HepG2 (cell line): ENCODE results near the gene CCDC116. TPM values are rescaled to one million over a fixed set of nuclear protein-coding genes. Genes with fewer than 3 reads are reported as not detected.

Source experiments
- ELF3 ChIP-seq: IDR thresholded peaks from 2 replicates; pipeline ENCODE4 v1.6.1; 2016; ENCODE audit warnings: missing genetic modification reagents, missing compliant biosample characterization
- FOXA3 ChIP-seq: IDR thresholded peaks from 2 replicates; pipeline ENCODE4 v1.6.1; 2016; ENCODE audit warnings: missing genetic modification reagents, missing compliant biosample characterization
- HES4 ChIP-seq: sonication (generic); formaldehyde crosslinking; IDR thresholded peaks from 2 replicates; pipeline ENCODE4 v1.9.0; 2021; ENCODE audit warnings: mild to moderate bottlenecking, missing genetic modification reagents, borderline replicate concordance
- HIVEP1 ChIP-seq: sonication (generic); formaldehyde crosslinking; IDR thresholded peaks from 2 replicates; pipeline ENCODE4 v1.4.0; 2020; ENCODE audit warnings: mild to moderate bottlenecking, missing genetic modification reagents
- HMG20B ChIP-seq: conservative IDR thresholded peaks from 2 replicates; pipeline ENCODE4 v1.6.1; 2016; ENCODE audit warnings: missing genetic modification reagents, missing compliant biosample characterization
- KDM1A ChIP-seq: IDR thresholded peaks from 2 replicates; pipeline ENCODE4 v1.6.1; 2016; ENCODE audit warnings: missing compliant biosample characterization
- KDM2A ChIP-seq: sonication (generic); formaldehyde crosslinking; IDR thresholded peaks from 2 replicates; pipeline ENCODE4 v1.4.0; 2020; ENCODE audit warnings: low read depth, missing genetic modification reagents, borderline replicate concordance
- NAIF1 ChIP-seq: sonication (generic); formaldehyde crosslinking; IDR thresholded peaks from 2 replicates; pipeline ENCODE4 v1.5.0; 2020; ENCODE audit warnings: mild to moderate bottlenecking, missing genetic modification reagents, borderline replicate concordance
- NR1H2 ChIP-seq: sonication (generic); formaldehyde crosslinking; IDR thresholded peaks from 2 replicates; pipeline ENCODE4 v1.8.1; 2022; ENCODE audit warnings: low read depth, missing genetic modification reagents, borderline replicate concordance
- POLR2A ChIP-seq, 2 experiments: IDR thresholded peaks; 2 replicates each; pipeline ENCODE4 v1.6.1; 2011; ENCODE audit warnings: low read depth in 2 of 2, low read length in 2 of 2, mild to moderate bottlenecking in 1 of 2, moderate library complexity in 1 of 2; ENCODE audit not compliant: insufficient read depth in 1 of 2
- POLR2AphosphoS2 ChIP-seq: IDR thresholded peaks from 2 replicates; pipeline ENCODE4 v1.6.1; 2011; ENCODE audit warnings: low read depth, low read length, improper control_type of control experiment
- ZNF180 ChIP-seq: sonication (generic); formaldehyde crosslinking; IDR thresholded peaks from 2 replicates; pipeline ENCODE4 v1.4.0; 2020; ENCODE audit warnings: low read depth, missing genetic modification reagents, borderline replicate concordance
- ZNF354B ChIP-seq: sonication (generic); formaldehyde crosslinking; IDR thresholded peaks from 2 replicates; pipeline ENCODE4 v1.8.0; 2022; ENCODE audit warnings: mild to moderate bottlenecking, missing genetic modification reagents
- ZNF614 ChIP-seq: IDR thresholded peaks from 2 replicates; pipeline ENCODE4 v1.6.1; 2018; ENCODE audit warnings: missing biosample characterization, missing genetic modification reagents, inconsistent platforms, borderline replicate concordance
- ZNF761 ChIP-seq: sonication (generic); formaldehyde crosslinking; conservative IDR thresholded peaks from 2 replicates; pipeline ENCODE4 v1.4.0; 2020; ENCODE audit warnings: mild to moderate bottlenecking, missing genetic modification reagents
- ZNF768 ChIP-seq: sonication (generic); formaldehyde crosslinking; IDR thresholded peaks from 2 replicates; pipeline ENCODE4 v1.4.0; 2020; ENCODE audit warnings: missing genetic modification reagents
- ZNF879 ChIP-seq: sonication (generic); formaldehyde crosslinking; IDR thresholded peaks from 2 replicates; pipeline ENCODE4 v1.8.1; 2023; ENCODE audit warnings: missing genetic modification reagents
- ZNF891 ChIP-seq: sonication (generic); formaldehyde crosslinking; IDR thresholded peaks from 2 replicates; pipeline ENCODE4 v1.5.0; 2020; ENCODE audit warnings: mild to moderate bottlenecking, missing genetic modification reagents
- ZSCAN20 ChIP-seq: sonication (generic); formaldehyde crosslinking; IDR thresholded peaks from 2 replicates; pipeline ENCODE4 v1.4.0; 2020; ENCODE audit warnings: missing genetic modification reagents, mild to moderate bottlenecking, borderline replicate concordance
- ZSCAN31 ChIP-seq: sonication (generic); formaldehyde crosslinking; IDR thresholded peaks from 2 replicates; pipeline ENCODE4 v1.5.0; 2020; ENCODE audit warnings: low read depth, mild to moderate bottlenecking, missing genetic modification reagents
- polyA plus RNA-seq, 8 experiments: library from polyadenylated mRNA; depleted of rRNA in 3 of 8; stranded (reverse) in 7 of 8; unstranded in 1 of 8; fragments of >200 nt; fragmentation: Illumina TruSeq in 4 of 8; extraction: Trizol in 4 of 8; gene quantifications; 2 replicates each; pipeline versions ENCODE4 v1.2.1 to v1.2.3, GENCODE V29; 2011 to 2016; ENCODE audit warnings: low read depth in 4 of 8, missing spikeins in 1 of 8, mixed read lengths in 1 of 8; ENCODE audit not compliant: insufficient read depth in 1 of 8
- total RNA-seq, 5 experiments: library from RNA; depleted of rRNA; stranded (reverse); fragments of >200 nt; fragmentation: Illumina TruSeq; extraction: Trizol; gene quantifications; 2 replicates each; pipeline ENCODE4 v1.2.3, GENCODE V29; 2016; ENCODE audit warnings: low read depth in 1 of 5
- TF ChIP-seq, protein P1 (sequence below): sonication (generic); formaldehyde crosslinking; IDR thresholded peaks from 2 replicates; pipeline ENCODE4 v1.5.0; 2020; ENCODE audit warnings: missing genetic modification reagents, mild to moderate bottlenecking, borderline replicate concordance
- TF ChIP-seq, protein P2 (sequence below): sonication (generic); formaldehyde crosslinking; IDR thresholded peaks from 2 replicates; pipeline ENCODE4 v1.9.0; 2021; ENCODE audit warnings: mild to moderate bottlenecking, missing genetic modification reagents
- TF ChIP-seq, protein P3 (sequence below): sonication (generic); formaldehyde crosslinking; IDR thresholded peaks from 2 replicates; pipeline ENCODE4 v1.4.0; 2020; ENCODE audit warnings: missing genetic modification reagents

The CCDC116 gene
- total and polyA plus RNA-seq, 2 of the 13 experiments (the other 11 are each of a cell fraction or from before 2014, with no cell fraction given), result 0.15 to 0.33 TPM

DNA sequence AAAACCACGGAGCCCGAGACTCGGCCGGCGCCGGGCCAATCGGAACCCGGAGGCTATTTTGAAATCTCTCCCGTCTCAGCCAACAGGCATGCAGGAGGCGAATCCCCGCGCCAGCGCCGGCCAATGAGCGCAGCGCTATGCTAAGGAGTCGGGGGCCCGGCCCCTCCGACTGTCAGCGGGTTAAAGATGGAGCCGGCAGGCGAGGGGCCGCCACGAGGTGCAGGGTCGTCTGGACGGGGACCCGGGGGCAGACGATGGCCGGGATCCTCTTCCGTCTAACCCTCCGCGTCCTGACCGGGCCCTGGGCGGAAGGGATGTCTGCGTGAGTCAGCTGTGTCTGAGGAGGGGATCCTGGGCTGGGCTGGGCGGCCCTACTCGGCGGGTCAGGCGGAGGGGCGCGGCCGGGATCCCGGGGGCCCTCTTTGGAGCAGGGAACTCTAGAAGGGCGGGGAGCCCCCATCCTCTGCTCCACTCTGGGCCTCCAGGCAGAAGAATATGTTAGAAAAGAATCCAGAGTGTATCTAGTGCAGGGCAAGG is 19.5 kb downstream of the CCDC116 start (continued):
- peak; percentile 47; the same call in 1 of the 2 replicates for TF ChIP-seq NAIF1
- TF ChIP-seq, protein P1, sequence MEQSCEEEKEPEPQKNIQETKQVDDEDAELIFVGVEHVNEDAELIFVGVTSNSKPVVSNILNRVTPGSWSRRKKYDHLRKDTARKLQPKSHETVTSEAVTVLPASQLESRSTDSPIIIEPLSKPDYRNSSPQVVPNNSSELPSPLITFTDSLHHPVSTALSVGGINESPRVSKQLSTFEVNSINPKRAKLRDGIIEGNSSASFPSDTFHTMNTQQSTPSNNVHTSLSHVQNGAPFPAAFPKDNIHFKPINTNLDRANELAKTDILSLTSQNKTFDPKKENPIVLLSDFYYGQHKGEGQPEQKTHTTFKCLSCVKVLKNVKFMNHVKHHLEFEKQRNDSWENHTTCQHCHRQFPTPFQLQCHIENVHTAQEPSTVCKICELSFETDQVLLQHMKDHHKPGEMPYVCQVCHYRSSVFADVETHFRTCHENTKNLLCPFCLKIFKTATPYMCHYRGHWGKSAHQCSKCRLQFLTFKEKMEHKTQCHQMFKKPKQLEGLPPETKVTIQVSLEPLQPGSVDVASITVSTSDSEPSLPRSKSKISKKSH, result peak; percentile 36; the same call in 1 of the 2 replicates
- TF ChIP-seq POLR2AphosphoS2, result no peak
- TF ChIP-seq, protein P2, sequence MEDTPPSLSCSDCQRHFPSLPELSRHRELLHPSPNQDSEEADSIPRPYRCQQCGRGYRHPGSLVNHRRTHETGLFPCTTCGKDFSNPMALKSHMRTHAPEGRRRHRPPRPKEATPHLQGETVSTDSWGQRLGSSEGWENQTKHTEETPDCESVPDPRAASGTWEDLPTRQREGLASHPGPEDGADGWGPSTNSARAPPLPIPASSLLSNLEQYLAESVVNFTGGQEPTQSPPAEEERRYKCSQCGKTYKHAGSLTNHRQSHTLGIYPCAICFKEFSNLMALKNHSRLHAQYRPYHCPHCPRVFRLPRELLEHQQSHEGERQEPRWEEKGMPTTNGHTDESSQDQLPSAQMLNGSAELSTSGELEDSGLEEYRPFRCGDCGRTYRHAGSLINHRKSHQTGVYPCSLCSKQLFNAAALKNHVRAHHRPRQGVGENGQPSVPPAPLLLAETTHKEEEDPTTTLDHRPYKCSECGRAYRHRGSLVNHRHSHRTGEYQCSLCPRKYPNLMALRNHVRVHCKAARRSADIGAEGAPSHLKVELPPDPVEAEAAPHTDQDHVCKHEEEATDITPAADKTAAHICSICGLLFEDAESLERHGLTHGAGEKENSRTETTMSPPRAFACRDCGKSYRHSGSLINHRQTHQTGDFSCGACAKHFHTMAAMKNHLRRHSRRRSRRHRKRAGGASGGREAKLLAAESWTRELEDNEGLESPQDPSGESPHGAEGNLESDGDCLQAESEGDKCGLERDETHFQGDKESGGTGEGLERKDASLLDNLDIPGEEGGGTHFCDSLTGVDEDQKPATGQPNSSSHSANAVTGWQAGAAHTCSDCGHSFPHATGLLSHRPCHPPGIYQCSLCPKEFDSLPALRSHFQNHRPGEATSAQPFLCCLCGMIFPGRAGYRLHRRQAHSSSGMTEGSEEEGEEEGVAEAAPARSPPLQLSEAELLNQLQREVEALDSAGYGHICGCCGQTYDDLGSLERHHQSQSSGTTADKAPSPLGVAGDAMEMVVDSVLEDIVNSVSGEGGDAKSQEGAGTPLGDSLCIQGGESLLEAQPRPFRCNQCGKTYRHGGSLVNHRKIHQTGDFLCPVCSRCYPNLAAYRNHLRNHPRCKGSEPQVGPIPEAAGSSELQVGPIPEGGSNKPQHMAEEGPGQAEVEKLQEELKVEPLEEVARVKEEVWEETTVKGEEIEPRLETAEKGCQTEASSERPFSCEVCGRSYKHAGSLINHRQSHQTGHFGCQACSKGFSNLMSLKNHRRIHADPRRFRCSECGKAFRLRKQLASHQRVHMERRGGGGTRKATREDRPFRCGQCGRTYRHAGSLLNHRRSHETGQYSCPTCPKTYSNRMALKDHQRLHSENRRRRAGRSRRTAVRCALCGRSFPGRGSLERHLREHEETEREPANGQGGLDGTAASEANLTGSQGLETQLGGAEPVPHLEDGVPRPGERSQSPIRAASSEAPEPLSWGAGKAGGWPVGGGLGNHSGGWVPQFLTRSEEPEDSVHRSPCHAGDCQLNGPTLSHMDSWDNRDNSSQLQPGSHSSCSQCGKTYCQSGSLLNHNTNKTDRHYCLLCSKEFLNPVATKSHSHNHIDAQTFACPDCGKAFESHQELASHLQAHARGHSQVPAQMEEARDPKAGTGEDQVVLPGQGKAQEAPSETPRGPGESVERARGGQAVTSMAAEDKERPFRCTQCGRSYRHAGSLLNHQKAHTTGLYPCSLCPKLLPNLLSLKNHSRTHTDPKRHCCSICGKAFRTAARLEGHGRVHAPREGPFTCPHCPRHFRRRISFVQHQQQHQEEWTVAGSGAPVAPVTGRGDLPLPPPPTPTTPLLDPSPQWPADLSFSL (CRISPR knock-in tag), result no peak
- no peak for TF ChIP-seq KDM1A (CRISPR knock-in tag)
- TF ChIP-seq ZNF761, result no peak
- TF ChIP-seq NR1H2 (CRISPR knock-in tag), result no peak
- TF ChIP-seq HES4 (CRISPR knock-in tag), result no peak
- TF ChIP-seq POLR2A (IDR thresholded peaks at IDR 0.05; ENCODE audit: insufficient read depth in 1 of 2, low read depth in 2 of 2, low read length in 2 of 2), result peak; percentile 56 to 65
- no peak for TF ChIP-seq ZSCAN20 (CRISPR knock-in tag)
- TF ChIP-seq ZNF354B (CRISPR knock-in tag), result no peak
- TF ChIP-seq ZNF180, result no peak
- TF ChIP-seq, protein P3, sequence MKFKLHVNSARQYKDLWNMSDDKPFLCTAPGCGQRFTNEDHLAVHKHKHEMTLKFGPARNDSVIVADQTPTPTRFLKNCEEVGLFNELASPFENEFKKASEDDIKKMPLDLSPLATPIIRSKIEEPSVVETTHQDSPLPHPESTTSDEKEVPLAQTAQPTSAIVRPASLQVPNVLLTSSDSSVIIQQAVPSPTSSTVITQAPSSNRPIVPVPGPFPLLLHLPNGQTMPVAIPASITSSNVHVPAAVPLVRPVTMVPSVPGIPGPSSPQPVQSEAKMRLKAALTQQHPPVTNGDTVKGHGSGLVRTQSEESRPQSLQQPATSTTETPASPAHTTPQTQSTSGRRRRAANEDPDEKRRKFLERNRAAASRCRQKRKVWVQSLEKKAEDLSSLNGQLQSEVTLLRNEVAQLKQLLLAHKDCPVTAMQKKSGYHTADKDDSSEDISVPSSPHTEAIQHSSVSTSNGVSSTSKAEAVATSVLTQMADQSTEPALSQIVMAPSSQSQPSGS (CRISPR knock-in tag), result no peak
- TF ChIP-seq HMG20B (CRISPR knock-in tag), result no peak
- TF ChIP-seq ZNF891 (CRISPR knock-in tag), result peak; percentile 90
- TF ChIP-seq ZSCAN31 (CRISPR knock-in tag), result no peak; the same call in 1 of the 2 replicates
- TF ChIP-seq ZNF768 (CRISPR knock-in tag), result no peak
- no peak for TF ChIP-seq ZNF614 (CRISPR knock-in tag)
- peak; percentile 80; the same call in 1 of the 2 replicates for TF ChIP-seq KDM2A (CRISPR knock-in tag)
- TF ChIP-seq HIVEP1 (CRISPR knock-in tag), result no peak
- no peak for TF ChIP-seq FOXA3
- no peak for TF ChIP-seq ELF3 (CRISPR knock-in tag)
- no peak for TF ChIP-seq ZNF879 (CRISPR knock-in tag)
